Measurements from ENCODE around the gene P2RX7. TPM values are rescaled to one million over a fixed set of nuclear protein-coding genes. Genes with fewer than 3 reads are reported as not detected.
"Not testable (repeated sequence)": the region's sequence is repeated elsewhere in the genome, so short reads cannot be mapped to it uniquely, and the experiment has no call there.

The P2RX7 gene
- total RNA-seq, 3 donors from 2014 or later, result 2.5 to 4.8 (median 2.9) TPM

DNA sequence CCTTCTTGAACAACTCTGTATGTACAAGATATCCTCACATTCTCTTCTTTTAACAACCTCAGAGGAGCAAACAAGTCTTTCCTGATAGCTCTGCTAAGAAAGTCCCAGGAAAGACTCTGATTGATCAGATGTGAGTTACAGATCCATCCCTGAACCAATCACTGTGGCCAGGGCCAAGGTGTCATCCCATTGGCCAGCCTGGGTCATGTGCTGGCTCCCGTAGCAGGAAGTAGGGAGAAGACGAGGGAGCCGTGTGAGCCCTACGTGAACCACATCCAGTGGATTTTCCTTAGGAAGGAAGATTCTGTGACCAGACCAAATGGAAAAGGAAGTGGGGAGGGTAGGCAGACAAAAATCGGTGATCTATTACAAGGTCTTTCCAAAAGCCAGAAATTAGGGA lies 5.6 kb downstream of the P2RX7 start:
- Mint-ChIP-seq H3K9me3 (no peaks in the 10 kb centered on the region), H3K4me1 (ENCODE audit: low read depth) (peaks cover 17% of the 10 kb centered on the region), H3K4me3 (no peak overlapping the region), H3K27me3 (ENCODE audit: low read depth) (no peaks in the 10 kb centered on the region), H3K36me3 (ENCODE audit: insufficient read depth) (peaks cover 4% of the 10 kb centered on the region)
- DNase-seq (no peak), ATAC-seq (no peak)

- Mint-ChIP-seq H3K9me3 (no peaks in the 10 kb centered on the region), H3K4me3 (no peak overlapping the region), H3K27me3 (ENCODE audit: low read depth) (no peaks in the 10 kb centered on the region), H3K36me3 (ENCODE audit: insufficient read depth) (peaks cover 4% of the 10 kb centered on the region), H3K4me1 (ENCODE audit: low read depth) (peaks cover 17% of the 10 kb centered on the region)
- ATAC-seq, result no peak
- no peak for DNase-seq
Observed at GRCh38 chr12:121139286-121139685, 6.6 kb downstream of the P2RX7 start.

DNA sequence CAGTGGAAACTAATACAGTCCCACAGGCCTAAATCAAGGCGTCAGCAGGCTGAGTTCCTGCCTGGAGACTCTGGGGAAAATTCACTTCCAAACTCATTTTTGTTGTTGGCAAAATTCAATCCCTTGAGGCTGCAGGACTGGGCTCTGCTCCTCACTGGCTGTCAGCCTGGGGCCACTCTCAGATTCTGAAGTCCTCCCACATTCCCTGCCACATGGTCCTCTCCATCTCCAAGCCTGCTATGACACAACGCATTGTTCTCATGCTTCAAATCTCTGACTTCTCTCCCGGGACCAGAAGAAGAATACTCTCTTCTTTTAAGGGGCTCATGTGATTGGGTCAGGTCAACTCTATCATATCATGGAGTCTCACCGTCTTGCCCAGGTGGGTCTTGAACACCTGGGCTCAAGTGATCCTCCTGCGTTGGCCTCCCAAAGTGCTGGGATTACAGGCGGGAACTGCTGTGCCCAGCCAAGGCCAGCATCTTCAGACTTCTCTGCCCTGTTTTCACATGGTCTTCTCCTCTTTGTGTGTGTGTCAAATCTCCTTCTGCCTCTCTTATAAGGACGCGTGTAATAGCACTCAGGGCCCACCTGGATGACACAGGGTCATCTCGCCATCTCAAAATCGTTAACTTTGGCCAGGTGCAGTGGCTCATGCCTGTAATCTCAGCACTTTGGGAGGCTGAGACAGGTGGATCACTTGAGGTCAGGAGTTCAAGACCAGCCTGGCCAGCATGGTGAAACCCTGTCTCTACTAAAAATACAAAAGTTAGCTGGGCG lies 9.7 kb downstream of the P2RX7 start:
- no peak for ATAC-seq
- no peaks in the 10 kb centered on the region for H3K9me3 Mint-ChIP-seq
- no peak for DNase-seq
- H3K36me3 Mint-ChIP-seq (ENCODE audit: insufficient read depth), result peaks cover 4% of the 10 kb centered on the region
- no peak overlapping the region for H3K4me3 Mint-ChIP-seq
- peaks cover 31% of the 10 kb centered on the region for H3K4me1 Mint-ChIP-seq (ENCODE audit: low read depth)
- no peaks in the 10 kb centered on the region for H3K27me3 Mint-ChIP-seq (ENCODE audit: low read depth)

GRCh38 chr12:121144416-121144914 lies 11.8 kb downstream of the P2RX7 start:
- Mint-ChIP-seq H3K4me3 (peak overlapping the region; percentile 25), H3K9me3 (no peaks in the 10 kb centered on the region), H3K4me1 (ENCODE audit: low read depth) (peaks cover 31% of the 10 kb centered on the region), H3K27me3 (ENCODE audit: low read depth) (no peaks in the 10 kb centered on the region), H3K36me3 (ENCODE audit: insufficient read depth) (peaks cover 5% of the 10 kb centered on the region)
- DNase-seq (no peak), ATAC-seq (peak in 1 of 2 donors; percentile 42)

- ATAC-seq (peak; percentile 70 to 79), DNase-seq (peak; percentile 8)
- no peak overlapping the region for H3K4me3 Mint-ChIP-seq
- H3K27me3 Mint-ChIP-seq (ENCODE audit: low read depth), result no peaks in the 10 kb centered on the region
- H3K9me3 Mint-ChIP-seq, result no peaks in the 10 kb centered on the region
- peaks cover 9% of the 10 kb centered on the region for H3K36me3 Mint-ChIP-seq (ENCODE audit: insufficient read depth)
- peaks cover 31% of the 10 kb centered on the region for H3K4me1 Mint-ChIP-seq (ENCODE audit: low read depth)
Observed at GRCh38 chr12:121145221-121145620, 12.5 kb downstream of the P2RX7 start.

- not testable (repeated sequence) for DNase-seq; H3K36me3 Mint-ChIP-seq (ENCODE audit: insufficient read depth); ATAC-seq; H3K9me3 Mint-ChIP-seq; H3K27me3 Mint-ChIP-seq (ENCODE audit: low read depth); H3K4me3 Mint-ChIP-seq
- peaks cover 20% of the 10 kb centered on the region for H3K4me1 Mint-ChIP-seq (ENCODE audit: low read depth)
Observed at GRCh38 chr12:121149289-121149688, 16.6 kb downstream of the P2RX7 start.

- Mint-ChIP-seq H3K9me3 (peaks cover 5% of the 10 kb centered on the region), H3K4me1 (ENCODE audit: low read depth) (no peaks in the 10 kb centered on the region), H3K4me3 (no peak overlapping the region), H3K36me3 (ENCODE audit: insufficient read depth) (peaks cover 21% of the 10 kb centered on the region), H3K27me3 (ENCODE audit: low read depth) (no peaks in the 10 kb centered on the region)
- ATAC-seq (no peak), DNase-seq (no peak)
Observed at GRCh38 chr12:121154793-121155375, 22.2 kb downstream of the P2RX7 start.

- Mint-ChIP-seq H3K27me3 (ENCODE audit: low read depth) (no peaks in the 10 kb centered on the region), H3K4me3 (no peak overlapping the region), H3K4me1 (ENCODE audit: low read depth) (no peaks in the 10 kb centered on the region), H3K9me3 (peaks cover 5% of the 10 kb centered on the region), H3K36me3 (ENCODE audit: insufficient read depth) (peaks cover 21% of the 10 kb centered on the region)
- DNase-seq (no peak), ATAC-seq (no peak)
Observed at GRCh38 chr12:121156365-121156764, 23.7 kb downstream of the P2RX7 start.

DNA sequence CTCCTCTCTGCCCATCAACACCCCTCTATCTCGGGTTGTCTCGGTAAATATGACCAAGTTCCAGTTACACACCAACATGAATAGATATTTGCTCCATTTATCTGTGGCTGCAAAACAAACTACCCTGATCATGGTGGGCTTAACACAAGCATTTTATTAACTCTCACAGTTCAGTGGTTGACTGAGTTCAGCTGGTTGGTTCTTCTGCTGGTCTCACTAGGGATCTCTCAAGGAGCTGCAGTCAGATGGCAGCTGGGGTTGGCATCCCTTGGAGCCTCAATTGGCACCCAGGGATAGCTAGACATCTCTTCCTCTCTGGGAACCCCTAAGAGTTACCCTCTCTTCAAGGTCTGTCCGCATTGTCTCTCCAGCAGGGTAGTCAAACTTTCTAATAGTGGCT lies 25.4 kb downstream of the P2RX7 start:
- Mint-ChIP-seq H3K36me3 (ENCODE audit: insufficient read depth) (peaks cover 23% of the 10 kb centered on the region), H3K27me3 (ENCODE audit: low read depth) (no peaks in the 10 kb centered on the region), H3K4me3 (no peak overlapping the region), H3K4me1 (ENCODE audit: low read depth) (no peaks in the 10 kb centered on the region), H3K9me3 (peaks cover 5% of the 10 kb centered on the region)
- ATAC-seq (no peak), DNase-seq (no peak)

GRCh38 chr12:121158728-121159351 lies 26.2 kb downstream of the P2RX7 start:
- not testable (repeated sequence) for H3K9me3 Mint-ChIP-seq; H3K27me3 Mint-ChIP-seq (ENCODE audit: low read depth); ATAC-seq; H3K4me1 Mint-ChIP-seq (ENCODE audit: low read depth); DNase-seq; H3K4me3 Mint-ChIP-seq
- peaks cover 25% of the 10 kb centered on the region for H3K36me3 Mint-ChIP-seq (ENCODE audit: insufficient read depth)

- no peaks in the 10 kb centered on the region for H3K27me3 Mint-ChIP-seq (ENCODE audit: low read depth)
- peaks cover 5% of the 10 kb centered on the region for H3K9me3 Mint-ChIP-seq
- H3K4me3 Mint-ChIP-seq, result no peak overlapping the region
- DNase-seq (no peak), ATAC-seq (no peak)
- no peaks in the 10 kb centered on the region for H3K4me1 Mint-ChIP-seq (ENCODE audit: low read depth)
- H3K36me3 Mint-ChIP-seq (ENCODE audit: insufficient read depth), result peaks cover 25% of the 10 kb centered on the region
Observed at GRCh38 chr12:121159467-121160307, 27.0 kb downstream of the P2RX7 start.

- no peaks in the 10 kb centered on the region for H3K4me1 Mint-ChIP-seq (ENCODE audit: low read depth)
- peaks cover 18% of the 10 kb centered on the region for H3K36me3 Mint-ChIP-seq (ENCODE audit: insufficient read depth)
- no peak overlapping the region for H3K4me3 Mint-ChIP-seq
- no peak for ATAC-seq
- DNase-seq, result no peak
- peaks cover 5% of the 10 kb centered on the region for H3K9me3 Mint-ChIP-seq
- H3K27me3 Mint-ChIP-seq (ENCODE audit: low read depth), result no peaks in the 10 kb centered on the region
Observed at GRCh38 chr12:121162384-121162783, 29.7 kb downstream of the P2RX7 start.

DNA sequence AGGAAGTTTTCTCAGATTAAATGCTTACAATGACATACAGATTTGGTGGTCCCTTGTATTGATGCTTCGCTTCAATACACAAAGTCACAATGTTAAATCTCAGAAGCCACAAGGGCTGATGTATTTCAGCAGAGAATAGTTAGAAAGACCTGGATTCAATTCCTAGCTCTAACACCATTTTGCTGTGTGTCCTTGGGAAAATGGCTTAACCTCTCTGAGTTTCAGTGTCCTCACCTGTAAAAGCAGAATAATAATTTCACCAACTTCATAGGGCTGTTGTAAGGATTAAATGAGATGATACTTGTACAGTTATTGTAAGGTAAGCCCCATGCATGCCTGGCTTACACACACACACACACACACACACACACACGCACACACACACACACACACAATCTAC lies 30.3 kb downstream of the P2RX7 start:
- H3K36me3 Mint-ChIP-seq (ENCODE audit: insufficient read depth), result peaks cover 14% of the 10 kb centered on the region
- DNase-seq (no peak), ATAC-seq (no peak)
- no peak overlapping the region for H3K4me3 Mint-ChIP-seq
- H3K9me3 Mint-ChIP-seq, result peaks cover 4% of the 10 kb centered on the region
- H3K4me1 Mint-ChIP-seq (ENCODE audit: low read depth), result no peaks in the 10 kb centered on the region
- no peaks in the 10 kb centered on the region for H3K27me3 Mint-ChIP-seq (ENCODE audit: low read depth)

DNA sequence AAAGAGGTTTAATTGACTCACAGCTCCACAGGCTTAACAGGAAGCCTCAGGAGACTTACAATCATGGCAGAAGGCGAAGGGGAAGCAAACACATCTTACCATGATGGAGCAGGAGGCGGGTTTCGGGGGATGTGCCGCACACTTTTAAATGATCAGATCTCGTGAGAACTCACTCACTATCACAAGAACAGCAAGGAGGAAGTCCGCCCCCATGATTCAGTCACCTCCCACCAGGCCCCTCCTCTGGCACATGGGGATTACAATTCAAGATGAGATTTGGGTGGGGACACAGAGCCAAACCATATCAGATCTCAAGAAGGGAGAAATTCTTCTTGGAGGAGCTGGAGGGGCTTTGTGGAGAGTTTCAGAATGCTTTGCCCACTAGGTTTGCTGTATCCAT lies 32.2 kb downstream of the P2RX7 start:
- ATAC-seq; H3K36me3 Mint-ChIP-seq (ENCODE audit: insufficient read depth); H3K4me3 Mint-ChIP-seq; H3K9me3 Mint-ChIP-seq; H3K4me1 Mint-ChIP-seq (ENCODE audit: low read depth); DNase-seq; H3K27me3 Mint-ChIP-seq (ENCODE audit: low read depth): not testable (repeated sequence)
